Endodermal cell (in vitro differentiated cells): ENCODE results near the gene ISG20. TPM values are rescaled to one million over a fixed set of nuclear protein-coding genes. Genes with fewer than 3 reads are reported as not detected.

Experiments used
- DNase-seq: peaks from one replicate; pipeline ENCODE4 v3.0.0-alpha.2; 2017
- H3K27ac ChIP-seq: 2 replicates; pipeline ENCODE4 v1.5.1; 2013; ENCODE audit warnings: mild to moderate bottlenecking, low read depth, low read length, moderate library complexity
- H3K27me3 ChIP-seq: 2 replicates; pipeline ENCODE4 v1.6.1; 2013; ENCODE audit warnings: mild to moderate bottlenecking, low read length, moderate library complexity; ENCODE audit not compliant: insufficient read depth, control insufficient read depth, poor library complexity, severe bottlenecking
- H3K36me3 ChIP-seq: 2 replicates; pipeline ENCODE4 v1.7.0; 2013; ENCODE audit warnings: mild to moderate bottlenecking, low read length, moderate library complexity; ENCODE audit not compliant: control insufficient read depth, insufficient read depth
- H3K4me1 ChIP-seq: one replicate; pipeline ENCODE4 v1.7.0; 2013; ENCODE audit warnings: low read length; ENCODE audit not compliant: control insufficient read depth, insufficient read depth
- H3K4me3 ChIP-seq: 2 replicates; pipeline ENCODE4 v1.5.1; 2013; ENCODE audit warnings: mild to moderate bottlenecking, low read length, moderate library complexity
- H3K9ac ChIP-seq: 2 replicates; pipeline ENCODE4 v1.6.1; 2013; ENCODE audit warnings: mild to moderate bottlenecking, low read length, moderate library complexity; ENCODE audit not compliant: poor library complexity, severe bottlenecking; ENCODE audit errors: extremely low read depth
- H3K9me3 ChIP-seq: 2 replicates; pipeline ENCODE4 v1.6.1; 2013; ENCODE audit warnings: mild to moderate bottlenecking, low read length, moderate library complexity; ENCODE audit not compliant: control insufficient read depth
- H3K27ac Mint-ChIP-seq: 2 replicates; pipeline ENCODE4 v1.8.0; 2020; ENCODE audit warnings: mixed read lengths
- H3K27me3 Mint-ChIP-seq: 2 replicates; pipeline ENCODE4 v1.8.0; 2021; ENCODE audit warnings: mild to moderate bottlenecking, mixed read lengths; ENCODE audit not compliant: insufficient read depth
- H3K36me3 Mint-ChIP-seq: 2 replicates; pipeline ENCODE4 v1.8.0; 2020; ENCODE audit warnings: low read depth, mixed read lengths
- H3K4me1 Mint-ChIP-seq: 2 replicates; pipeline ENCODE4 v1.8.0; 2020; ENCODE audit warnings: mixed read lengths
- H3K4me3 Mint-ChIP-seq: 2 replicates; pipeline ENCODE4 v1.8.0; 2020; ENCODE audit warnings: mild to moderate bottlenecking, moderate library complexity, mixed read lengths
- H3K9me3 Mint-ChIP-seq: 2 replicates; pipeline ENCODE4 v1.8.0; 2020; ENCODE audit warnings: mild to moderate bottlenecking, mixed read lengths
- WGBS, 2 experiments: methylation state at CpG; one replicate each; pipeline versions ENCODE4 v1.1.5 to v1.1.7; 2013; ENCODE audit warnings: missing lambda C conversion rate in 2 of 2, mixed read lengths in 1 of 2; ENCODE audit not compliant: insufficient coverage in 1 of 2, insufficient read length in 1 of 2; 5-methylcytosine and 5-hydroxymethylcytosine counted together
- total RNA-seq, 2 donors: library from RNA; stranded (reverse); fragmentation: NEBNext Ultra II Directional in 1 of 2; extraction: Animal tissue kit (Norgen Biotek cat#: 25700) in 1 of 2; gene quantifications; 2 replicates in 1 of 2; 3 replicates in 1 of 2; pipeline ENCODE4 v1.2.1, GENCODE V29; 2021
- TF ChIP-seq, protein P1 (sequence below): fragments of 200-600 bp; sonication (generic); conservative IDR thresholded peaks from 2 replicates; pipeline ENCODE4 v1.5.0; 2021; ENCODE audit warnings: antibody characterized with exemption, mild to moderate bottlenecking

ISG20 gene
- total RNA-seq, 2 donors from 2014 or later = 9.3 to 11.4 TPM

DNA sequence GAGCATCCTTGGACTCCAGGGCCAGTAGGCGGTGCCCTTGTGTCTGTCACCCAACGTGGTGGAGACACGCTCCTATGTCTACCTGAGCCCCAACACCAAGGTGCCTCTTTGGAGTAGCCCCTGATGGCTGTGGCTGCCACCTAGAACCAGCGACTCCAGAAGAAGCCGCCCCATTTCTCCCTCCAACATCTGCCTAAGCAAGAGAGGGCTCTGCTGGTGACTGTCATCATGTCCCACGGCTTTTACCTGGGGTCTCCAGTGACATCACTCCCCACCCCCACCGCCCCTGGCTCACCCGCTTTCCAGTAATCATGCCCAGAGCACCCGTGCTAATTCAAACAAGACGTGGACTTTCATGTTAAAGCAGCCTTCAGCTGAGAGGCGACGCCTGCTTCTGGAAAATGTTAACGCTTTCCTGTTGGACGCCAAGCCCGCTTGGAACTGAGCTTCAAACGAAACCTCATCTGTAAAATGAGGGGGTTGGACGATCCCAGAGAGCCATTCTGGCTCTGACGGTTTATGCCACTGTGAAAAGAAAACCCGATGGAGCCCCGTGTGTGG, 57.0 kb downstream of the ISG20 start:
- H3K36me3 Mint-ChIP-seq = no peaks in the 10 kb centered on the region
- TF ChIP-seq, protein P1, sequence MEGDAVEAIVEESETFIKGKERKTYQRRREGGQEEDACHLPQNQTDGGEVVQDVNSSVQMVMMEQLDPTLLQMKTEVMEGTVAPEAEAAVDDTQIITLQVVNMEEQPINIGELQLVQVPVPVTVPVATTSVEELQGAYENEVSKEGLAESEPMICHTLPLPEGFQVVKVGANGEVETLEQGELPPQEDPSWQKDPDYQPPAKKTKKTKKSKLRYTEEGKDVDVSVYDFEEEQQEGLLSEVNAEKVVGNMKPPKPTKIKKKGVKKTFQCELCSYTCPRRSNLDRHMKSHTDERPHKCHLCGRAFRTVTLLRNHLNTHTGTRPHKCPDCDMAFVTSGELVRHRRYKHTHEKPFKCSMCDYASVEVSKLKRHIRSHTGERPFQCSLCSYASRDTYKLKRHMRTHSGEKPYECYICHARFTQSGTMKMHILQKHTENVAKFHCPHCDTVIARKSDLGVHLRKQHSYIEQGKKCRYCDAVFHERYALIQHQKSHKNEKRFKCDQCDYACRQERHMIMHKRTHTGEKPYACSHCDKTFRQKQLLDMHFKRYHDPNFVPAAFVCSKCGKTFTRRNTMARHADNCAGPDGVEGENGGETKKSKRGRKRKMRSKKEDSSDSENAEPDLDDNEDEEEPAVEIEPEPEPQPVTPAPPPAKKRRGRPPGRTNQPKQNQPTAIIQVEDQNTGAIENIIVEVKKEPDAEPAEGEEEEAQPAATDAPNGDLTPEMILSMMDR = no peak
- H3K27me3 Mint-ChIP-seq = peaks cover 36% of the 10 kb centered on the region
- H3K9ac ChIP-seq = no peak overlapping the region
- H3K4me3 ChIP-seq = no peak overlapping the region
- H3K9me3 ChIP-seq = no peaks in the 10 kb centered on the region
- no peak overlapping the region for H3K27ac Mint-ChIP-seq
- no peaks in the 10 kb centered on the region for H3K36me3 ChIP-seq
- H3K27ac ChIP-seq = no peak overlapping the region
- no peaks in the 10 kb centered on the region for H3K4me1 Mint-ChIP-seq
- DNase-seq = no peak
- peaks cover 38% of the 10 kb centered on the region for H3K27me3 ChIP-seq
- H3K4me3 Mint-ChIP-seq = no peak overlapping the region
- 83 to 91% methylated on average over 18 to 20 of the region's 20 CpGs for WGBS, 2 experiments
- H3K9me3 Mint-ChIP-seq = no peaks in the 10 kb centered on the region
- no peaks in the 10 kb centered on the region for H3K4me1 ChIP-seq

- Mint-ChIP-seq H3K27me3 (peaks cover 36% of the 10 kb centered on the region), H3K27ac (no peak overlapping the region), H3K36me3 (no peaks in the 10 kb centered on the region), H3K4me1 (no peaks in the 10 kb centered on the region), H3K4me3 (no peak overlapping the region), H3K9me3 (no peaks in the 10 kb centered on the region)
- WGBS, 2 experiments = 83 to 93% methylated on average over 2 of the region's 3 CpGs
- Histone ChIP-seq H3K9me3 (no peaks in the 10 kb centered on the region), H3K36me3 (no peaks in the 10 kb centered on the region), H3K4me3 (no peak overlapping the region), H3K27ac (no peak overlapping the region), H3K27me3 (peaks cover 38% of the 10 kb centered on the region), H3K4me1 (no peaks in the 10 kb centered on the region), H3K9ac (no peak overlapping the region)
- TF ChIP-seq, protein P1 = no peak
- no peak for DNase-seq
Measured at GRCh38 chr15:88696254-88696653, 57.4 kb downstream of the ISG20 start.

DNA sequence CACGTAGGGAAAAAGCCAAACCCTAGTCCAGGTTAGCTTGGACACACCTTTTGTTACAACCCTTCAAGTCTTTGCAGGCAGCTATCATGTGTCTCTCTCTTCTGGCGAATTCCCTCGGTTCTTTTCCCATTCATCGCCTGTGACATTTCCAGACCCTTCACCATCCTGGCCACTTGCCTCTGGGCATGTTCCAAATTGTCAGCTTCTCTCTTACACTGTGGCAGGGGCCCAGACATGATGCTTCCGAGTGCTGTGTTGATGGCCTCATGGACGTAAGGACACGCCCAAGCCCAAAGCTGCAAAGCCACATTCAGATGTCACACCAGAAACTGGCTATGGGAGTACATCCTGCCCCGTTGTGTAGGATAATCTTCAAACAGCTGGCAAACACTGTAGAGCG, 58.5 kb downstream of the ISG20 start:
- H3K4me1 ChIP-seq = no peaks in the 10 kb centered on the region
- WGBS, 2 experiments = 85 to 86% methylated on average over 7 to 8 of the region's 9 CpGs

More for the DNA sequence above, 58.5 kb downstream of the ISG20 start:
- Mint-ChIP-seq H3K4me3 (no peak overlapping the region), H3K9me3 (no peaks in the 10 kb centered on the region), H3K27ac (no peak overlapping the region), H3K27me3 (peaks cover 37% of the 10 kb centered on the region), H3K4me1 (peaks cover 1% of the 10 kb centered on the region), H3K36me3 (no peaks in the 10 kb centered on the region)
- peaks cover 42% of the 10 kb centered on the region for H3K27me3 ChIP-seq
- H3K9me3 ChIP-seq = no peaks in the 10 kb centered on the region
- H3K4me3 ChIP-seq = no peak overlapping the region
- no peak overlapping the region for H3K9ac ChIP-seq
- TF ChIP-seq, protein P1 = no peak
- H3K27ac ChIP-seq = no peak overlapping the region
- H3K36me3 ChIP-seq = no peaks in the 10 kb centered on the region
- DNase-seq = no peak
